Breast epithelium (tissue), 3 donors: ENCODE results near the gene GLDN.

Source experiments
- CTCF ChIP-seq, 3 donors: fragments of 450-650 bp; IDR thresholded peaks; one replicate each; pipeline ENCODE4 v1.5.1; 2016 to 2017; ENCODE audit warnings: antibody characterized with exemption in 3 of 3, mild to moderate bottlenecking in 3 of 3, moderate library complexity in 3 of 3
- POLR2A ChIP-seq: fragments of 450-650 bp; IDR thresholded peaks from one replicate; pipeline ENCODE4 v1.6.1; 2016; ENCODE audit warnings: antibody characterized with exemption, mild to moderate bottlenecking, moderate library complexity
- POLR2AphosphoS5 ChIP-seq, 3 donors: sonication (generic); formaldehyde crosslinking; IDR thresholded peaks; one replicate each; pipeline ENCODE4 v1.6.1; 2017; ENCODE audit warnings: antibody characterized with exemption in 3 of 3

GRCh38 chr15:51368751-51369450, 27.4 kb downstream of the GLDN start:
- no peak for TF ChIP-seq CTCF (IDR thresholded peaks at IDR 0.05)
- TF ChIP-seq POLR2A = no peak
- no peak for TF ChIP-seq POLR2AphosphoS5 (IDR thresholded peaks at IDR 0.05)
